Measurements from ENCODE around the gene CACNB4.

CACNB4 gene

DNA sequence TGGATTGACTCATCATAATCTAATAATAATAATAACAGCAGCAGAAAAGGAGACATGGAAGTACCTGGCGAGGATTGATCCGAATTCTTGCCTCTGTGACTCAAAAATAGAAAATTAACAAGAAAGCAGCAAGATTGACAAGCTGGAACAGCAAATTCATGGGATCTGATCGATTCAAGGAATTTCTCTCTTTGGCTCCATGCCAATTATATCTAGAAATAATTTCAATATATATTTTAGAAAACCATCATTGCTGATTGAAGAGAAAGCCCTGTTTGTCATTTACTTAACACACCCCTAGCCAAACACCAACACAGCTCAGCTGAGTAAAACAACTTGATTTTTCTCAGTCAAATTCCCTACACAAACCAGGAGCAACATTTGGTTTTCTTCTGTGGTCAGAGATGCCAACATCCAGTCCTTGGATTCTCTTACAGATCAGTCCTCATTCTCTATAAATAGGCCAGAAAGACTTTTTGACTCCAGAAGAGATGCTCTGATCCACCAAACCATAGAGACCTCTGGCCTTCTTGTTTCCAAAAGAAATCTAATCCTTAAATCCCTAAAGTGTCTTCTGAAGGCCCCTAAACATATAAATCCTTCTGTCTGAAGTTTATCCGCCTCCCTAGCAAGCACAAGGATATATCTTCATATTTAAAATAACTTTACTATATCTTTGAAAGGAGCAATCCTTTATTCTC, 129.9 kb downstream of the CACNB4 start:
- Histone ChIP-seq H3K27ac (replicated peaks) (no peak overlapping the region), H3K27me3 (ENCODE audit: insufficient read depth, poor library complexity, severe bottlenecking) (no peaks in the 10 kb centered on the region), H3K4me3 (replicated peaks; ENCODE audit: insufficient read depth, low read length) (no peak overlapping the region)
- DNase-seq (ENCODE audit: low read depth in 1 of 2, low spot score in 1 of 2) = no peak
- TF ChIP-seq SPI1 (IDR thresholded peaks at IDR 0.05; ENCODE audit: borderline replicate concordance, low read depth) = no peak
- TF ChIP-seq, protein P1, sequence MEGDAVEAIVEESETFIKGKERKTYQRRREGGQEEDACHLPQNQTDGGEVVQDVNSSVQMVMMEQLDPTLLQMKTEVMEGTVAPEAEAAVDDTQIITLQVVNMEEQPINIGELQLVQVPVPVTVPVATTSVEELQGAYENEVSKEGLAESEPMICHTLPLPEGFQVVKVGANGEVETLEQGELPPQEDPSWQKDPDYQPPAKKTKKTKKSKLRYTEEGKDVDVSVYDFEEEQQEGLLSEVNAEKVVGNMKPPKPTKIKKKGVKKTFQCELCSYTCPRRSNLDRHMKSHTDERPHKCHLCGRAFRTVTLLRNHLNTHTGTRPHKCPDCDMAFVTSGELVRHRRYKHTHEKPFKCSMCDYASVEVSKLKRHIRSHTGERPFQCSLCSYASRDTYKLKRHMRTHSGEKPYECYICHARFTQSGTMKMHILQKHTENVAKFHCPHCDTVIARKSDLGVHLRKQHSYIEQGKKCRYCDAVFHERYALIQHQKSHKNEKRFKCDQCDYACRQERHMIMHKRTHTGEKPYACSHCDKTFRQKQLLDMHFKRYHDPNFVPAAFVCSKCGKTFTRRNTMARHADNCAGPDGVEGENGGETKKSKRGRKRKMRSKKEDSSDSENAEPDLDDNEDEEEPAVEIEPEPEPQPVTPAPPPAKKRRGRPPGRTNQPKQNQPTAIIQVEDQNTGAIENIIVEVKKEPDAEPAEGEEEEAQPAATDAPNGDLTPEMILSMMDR (IDR thresholded peaks at IDR 0.05; ENCODE audit: insufficient read depth, low read length) = no peak

DNA sequence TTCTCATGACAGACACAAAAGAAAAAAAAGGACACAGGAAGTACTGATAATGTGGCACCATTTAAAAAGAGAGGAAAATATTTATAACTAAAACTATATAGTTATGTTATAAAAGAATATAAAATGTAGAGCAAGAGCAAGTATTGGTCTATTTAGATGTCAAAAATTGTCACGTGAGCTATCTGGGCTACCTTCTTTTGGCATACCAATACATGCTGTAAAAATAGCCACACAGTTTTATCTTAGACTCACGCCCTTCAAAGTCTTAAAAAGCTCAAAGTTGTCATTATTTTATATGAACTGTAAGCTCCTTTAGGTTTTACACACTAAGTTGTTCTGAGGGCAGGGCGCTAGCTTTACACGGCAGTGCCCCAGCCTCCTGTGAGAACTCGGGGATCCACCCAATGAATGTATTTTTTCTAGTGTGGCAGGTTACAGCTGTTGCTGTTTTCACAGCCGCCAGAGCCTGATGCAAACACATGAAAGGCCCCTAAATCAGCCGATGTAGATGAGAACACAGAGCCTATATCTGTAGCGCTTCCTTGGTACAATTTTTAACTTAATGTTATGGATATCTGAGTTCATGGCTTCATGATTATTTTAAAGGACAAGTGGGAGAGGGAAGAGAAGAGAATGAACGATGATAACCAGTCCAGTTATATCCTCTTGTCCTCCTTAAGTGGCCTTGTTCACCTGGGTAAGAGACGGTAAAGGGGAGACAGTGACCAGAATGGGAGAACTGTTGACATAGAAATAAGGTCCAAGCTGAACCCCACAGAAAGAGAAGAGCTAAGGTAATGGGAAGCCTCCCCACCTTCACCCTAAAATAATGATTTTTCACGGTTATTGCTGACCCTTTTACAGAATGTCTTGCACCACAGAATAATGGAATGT, 130.8 kb downstream of the CACNB4 start:
- no peaks in the 10 kb centered on the region for H3K27me3 ChIP-seq (ENCODE audit: insufficient read depth, poor library complexity, severe bottlenecking)
- TF ChIP-seq, protein P1 (IDR thresholded peaks at IDR 0.05; ENCODE audit: insufficient read depth, low read length) = no peak
- TF ChIP-seq POLR2AphosphoS5 (IDR thresholded peaks at IDR 0.05; ENCODE audit: low read depth) (no peak), GABPA (IDR thresholded peaks at IDR 0.05; ENCODE audit: low read depth) (no peak), SPI1 (IDR thresholded peaks at IDR 0.05; ENCODE audit: borderline replicate concordance, low read depth) (no peak)
- TF ChIP-seq, protein P2, sequence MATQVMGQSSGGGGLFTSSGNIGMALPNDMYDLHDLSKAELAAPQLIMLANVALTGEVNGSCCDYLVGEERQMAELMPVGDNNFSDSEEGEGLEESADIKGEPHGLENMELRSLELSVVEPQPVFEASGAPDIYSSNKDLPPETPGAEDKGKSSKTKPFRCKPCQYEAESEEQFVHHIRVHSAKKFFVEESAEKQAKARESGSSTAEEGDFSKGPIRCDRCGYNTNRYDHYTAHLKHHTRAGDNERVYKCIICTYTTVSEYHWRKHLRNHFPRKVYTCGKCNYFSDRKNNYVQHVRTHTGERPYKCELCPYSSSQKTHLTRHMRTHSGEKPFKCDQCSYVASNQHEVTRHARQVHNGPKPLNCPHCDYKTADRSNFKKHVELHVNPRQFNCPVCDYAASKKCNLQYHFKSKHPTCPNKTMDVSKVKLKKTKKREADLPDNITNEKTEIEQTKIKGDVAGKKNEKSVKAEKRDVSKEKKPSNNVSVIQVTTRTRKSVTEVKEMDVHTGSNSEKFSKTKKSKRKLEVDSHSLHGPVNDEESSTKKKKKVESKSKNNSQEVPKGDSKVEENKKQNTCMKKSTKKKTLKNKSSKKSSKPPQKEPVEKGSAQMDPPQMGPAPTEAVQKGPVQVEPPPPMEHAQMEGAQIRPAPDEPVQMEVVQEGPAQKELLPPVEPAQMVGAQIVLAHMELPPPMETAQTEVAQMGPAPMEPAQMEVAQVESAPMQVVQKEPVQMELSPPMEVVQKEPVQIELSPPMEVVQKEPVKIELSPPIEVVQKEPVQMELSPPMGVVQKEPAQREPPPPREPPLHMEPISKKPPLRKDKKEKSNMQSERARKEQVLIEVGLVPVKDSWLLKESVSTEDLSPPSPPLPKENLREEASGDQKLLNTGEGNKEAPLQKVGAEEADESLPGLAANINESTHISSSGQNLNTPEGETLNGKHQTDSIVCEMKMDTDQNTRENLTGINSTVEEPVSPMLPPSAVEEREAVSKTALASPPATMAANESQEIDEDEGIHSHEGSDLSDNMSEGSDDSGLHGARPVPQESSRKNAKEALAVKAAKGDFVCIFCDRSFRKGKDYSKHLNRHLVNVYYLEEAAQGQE (IDR thresholded peaks at IDR 0.05; ENCODE audit: insufficient replicate concordance, low read depth) = no peak
- no peak overlapping the region for H3K27ac ChIP-seq (replicated peaks)
- H3K4me3 ChIP-seq (replicated peaks; ENCODE audit: insufficient read depth, low read length) = no peak overlapping the region
- DNase-seq (ENCODE audit: low read depth in 1 of 2, low spot score in 1 of 2) = no peak

DNA sequence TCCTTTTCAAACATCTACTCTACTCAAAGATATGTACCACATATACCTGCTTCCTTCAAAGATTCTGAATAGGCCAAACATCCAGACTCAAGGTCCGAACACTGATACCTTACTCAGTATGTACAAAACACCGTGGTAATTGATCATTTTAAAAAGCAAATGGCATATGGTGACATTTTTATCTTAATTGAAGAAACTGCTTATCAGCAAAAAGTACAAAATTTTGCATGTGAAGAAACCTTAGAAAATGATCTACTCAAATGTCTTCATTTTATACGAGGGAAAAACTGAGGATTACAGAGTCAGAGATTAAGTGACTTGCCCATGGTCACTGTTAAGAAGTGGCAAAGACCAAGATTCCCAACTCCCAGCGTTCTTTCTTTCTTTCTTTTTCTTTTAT, 133.0 kb downstream of the CACNB4 start:
- TF ChIP-seq GABPA (IDR thresholded peaks at IDR 0.05; ENCODE audit: low read depth) (no peak), SPI1 (IDR thresholded peaks at IDR 0.05; ENCODE audit: borderline replicate concordance, low read depth) (no peak), POLR2AphosphoS5 (IDR thresholded peaks at IDR 0.05; ENCODE audit: low read depth) (no peak)
- TF ChIP-seq, protein P2 (IDR thresholded peaks at IDR 0.05; ENCODE audit: insufficient replicate concordance, low read depth) = no peak
- TF ChIP-seq, protein P1 (IDR thresholded peaks at IDR 0.05; ENCODE audit: insufficient read depth, low read length) = no peak
- Histone ChIP-seq H3K27me3 (ENCODE audit: insufficient read depth, poor library complexity, severe bottlenecking) (no peaks in the 10 kb centered on the region), H3K27ac (replicated peaks) (no peak overlapping the region), H3K4me3 (replicated peaks; ENCODE audit: insufficient read depth, low read length) (no peak overlapping the region)
- DNase-seq (ENCODE audit: low read depth in 1 of 2, low spot score in 1 of 2) = no peak
